Glutamatergic neuron (in vitro differentiated cells): ENCODE data around the gene YTHDC2. TPM values are rescaled to one million over a fixed set of nuclear protein-coding genes. Genes with fewer than 3 reads are reported as not detected.

Experiments
- DNase-seq: peaks from one replicate; pipeline ENCODE4 v3.0.0; 2022
- H3K27ac Mint-ChIP-seq: one replicate; pipeline ENCODE4 v1.8.0; 2020; ENCODE audit warnings: mild to moderate bottlenecking, mixed read lengths, inconsistent platforms; ENCODE audit not compliant: unreplicated experiment
- H3K27me3 Mint-ChIP-seq: one replicate; pipeline ENCODE4 v1.8.0; 2020; ENCODE audit warnings: mild to moderate bottlenecking, moderate library complexity, mixed read lengths, inconsistent platforms; ENCODE audit not compliant: unreplicated experiment
- H3K36me3 Mint-ChIP-seq: one replicate; pipeline ENCODE4 v1.8.0; 2020; ENCODE audit warnings: mild to moderate bottlenecking, mixed read lengths, inconsistent platforms; ENCODE audit not compliant: unreplicated experiment
- H3K4me1 Mint-ChIP-seq: one replicate; pipeline ENCODE4 v1.8.0; 2020; ENCODE audit warnings: mild to moderate bottlenecking, low read depth, mixed read lengths, inconsistent platforms; ENCODE audit not compliant: unreplicated experiment
- H3K4me3 Mint-ChIP-seq: one replicate; pipeline ENCODE4 v1.8.0; 2020; ENCODE audit warnings: mild to moderate bottlenecking, mixed read lengths, inconsistent platforms; ENCODE audit not compliant: unreplicated experiment
- H3K9me3 Mint-ChIP-seq: one replicate; pipeline ENCODE4 v1.8.0; 2020; ENCODE audit warnings: mild to moderate bottlenecking, moderate library complexity, mixed read lengths, inconsistent platforms; ENCODE audit not compliant: unreplicated experiment
- CTCF ChIP-seq: fragments of 200-600 bp; sonication (generic); IDR thresholded peaks from one replicate; pipeline ENCODE4 v1.5.0; 2021; ENCODE audit not compliant: partially characterized antibody, unreplicated experiment
- total RNA-seq: library from RNA; stranded (reverse); fragmentation: NEBNext Ultra II Directional; extraction: Animal tissue kit (Norgen Biotek cat#: 25700); gene quantifications from one replicate; pipeline ENCODE4 v1.2.1, GENCODE V29; 2021; ENCODE audit not compliant: unreplicated experiment

Gene YTHDC2
- total RNA-seq, 1 donor from 2014 or later, result 39.9 TPM

GRCh38 chr5:113634957-113635356 lies 121.5 kb downstream of the YTHDC2 start:
- H3K4me3 Mint-ChIP-seq, result no peak overlapping the region
- H3K9me3 Mint-ChIP-seq, result no peaks in the 10 kb centered on the region
- no peaks in the 10 kb centered on the region for H3K36me3 Mint-ChIP-seq
- H3K27me3 Mint-ChIP-seq, result no peaks in the 10 kb centered on the region
- H3K27ac Mint-ChIP-seq, result no peak overlapping the region
- no peaks in the 10 kb centered on the region for H3K4me1 Mint-ChIP-seq
- no peak for DNase-seq
- TF ChIP-seq CTCF, result no peak

- TF ChIP-seq CTCF, result no peak
- Mint-ChIP-seq H3K9me3 (peaks cover 2% of the 10 kb centered on the region), H3K27me3 (peaks cover 3% of the 10 kb centered on the region), H3K36me3 (no peaks in the 10 kb centered on the region), H3K4me3 (no peak overlapping the region), H3K27ac (no peak overlapping the region), H3K4me1 (peaks cover 2% of the 10 kb centered on the region)
- DNase-seq, result no peak
Measured at GRCh38 chr5:113641715-113642114, 128.2 kb downstream of the YTHDC2 start.

Other genes with a start within 250 kb of the YTHDC2 start
- 0.54 TPM for gene TSSK1B, start 78.7 kb upstream of the YTHDC2 start, total RNA-seq
- gene MCC, start 25.2 kb upstream of the YTHDC2 start, total RNA-seq, result 46.1 TPM